Mucosa of descending colon (tissue), 3 donors: ENCODE results near the gene UBE2L5. TPM values are rescaled to one million over a fixed set of nuclear protein-coding genes. Genes with fewer than 3 reads are reported as not detected.

Experiments
- ATAC-seq: fragments of 200-7000 bp; cut with Tn5 transposase; one replicate; pipeline ENCODE4 v1.9.1; 2020; ENCODE audit warnings: mild to moderate bottlenecking, moderate library complexity
- DNase-seq, 3 donors: peaks; one replicate each; pipeline ENCODE4 v3.0.0-alpha.2; 2020
- H3K36me3 ChIP-seq: fragments of 200-600 bp; one replicate; pipeline ENCODE4 v1.8.0; 2021; ENCODE audit warnings: low read depth, mild to moderate bottlenecking
- H3K4me1 ChIP-seq: fragments of 200-600 bp; one replicate; pipeline ENCODE4 v1.8.0; 2021; ENCODE audit warnings: low read depth, mild to moderate bottlenecking
- H3K4me3 ChIP-seq: fragments of 200-600 bp; one replicate; pipeline ENCODE4 v1.8.0; 2021; ENCODE audit warnings: mild to moderate bottlenecking
- H3K9me3 ChIP-seq: fragments of 200-600 bp; one replicate; pipeline ENCODE4 v1.8.0; 2021; ENCODE audit warnings: mild to moderate bottlenecking
- intact Hi-C, 2 donors: fragments of 100-400 bp; cut with DNase I in 1 of 2; cut with micrococcal nuclease in 1 of 2; formaldehyde crosslinking; loops; one replicate each; pipeline versions ENCODE4 v1.11.0 to v1.11.1; 2022; cut with DNase I, micrococcal nuclease
- long read RNA-seq, 2 donors: library from polyadenylated mRNA; unstranded; transcript quantifications; one replicate each; pipeline ENCODE4 v2.0.0, GENCODE V29; 2019 to 2021
- total RNA-seq, 3 donors: library from RNA; stranded (reverse); fragmentation: NEBNext Ultra II Directional in 2 of 3; extraction: Animal tissue kit (Norgen Biotek cat#: 25700) in 2 of 3; gene quantifications; one replicate each; pipeline versions ENCODE4 v1.2.1 to v1.2.4, GENCODE V29; 2021 to 2023
- TF ChIP-seq, protein P1 (sequence below): fragments of 200-600 bp; IDR thresholded peaks from one replicate; pipeline ENCODE4 v1.8.0; 2022; ENCODE audit warnings: antibody characterized with exemption, mild to moderate bottlenecking
- donor health status: DM: no; HTN: no; CAD: no; lungs with moderate emphysema.
- donor health status: DM: no; HTN: no; CAD: no.
- donor health status: DM: no; HTN: yes; CAD: no.

The UBE2L5 gene
- not detected for total RNA-seq
- long read RNA-seq, donor 1: 0 reads
- long read RNA-seq, donor 2: 0 reads

DNA sequence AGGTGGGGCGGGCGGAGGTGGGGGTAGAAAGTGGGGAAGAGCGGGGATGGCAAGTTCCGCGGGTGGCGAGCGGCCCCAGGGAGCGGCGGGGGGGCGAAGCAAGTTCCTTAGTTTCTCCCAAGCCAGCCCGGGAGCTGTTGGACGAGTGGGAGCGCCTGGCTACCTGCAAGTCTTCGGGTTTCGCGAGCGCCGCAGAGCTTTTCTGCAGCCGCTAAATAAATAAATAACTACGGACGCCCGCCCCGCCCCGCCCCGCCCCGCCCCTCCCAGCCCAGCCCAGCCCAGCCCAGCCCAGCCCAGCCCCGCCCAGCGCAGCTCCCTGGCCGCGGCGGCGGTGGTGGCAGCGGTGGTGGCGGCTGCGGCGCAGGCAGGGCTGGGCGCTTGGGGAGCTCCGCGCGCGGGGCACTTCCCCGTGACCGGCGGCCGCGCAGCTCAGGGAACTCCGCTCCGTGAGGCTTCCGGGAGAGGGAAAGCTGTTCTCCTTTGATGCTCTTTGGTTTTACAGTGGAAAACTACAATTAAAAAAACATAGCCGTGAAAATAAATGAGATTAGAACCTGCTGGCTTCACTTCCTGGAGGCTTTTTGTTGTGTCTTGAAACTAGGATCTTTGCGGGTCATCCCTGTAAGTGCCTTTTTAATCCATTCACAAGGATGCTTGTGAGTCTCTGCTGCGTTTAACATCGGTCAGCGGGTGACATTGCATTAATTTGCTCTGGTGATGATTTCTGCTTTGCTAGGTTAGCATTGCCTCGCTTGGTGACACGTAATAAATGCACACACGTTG, at the start of gene UBE2L5:
Gene UBE2L5, plus strand, starts transcription at position 440 of the 786 bp plus-strand sequence. CDS start 5,498 bp downstream, outside the sequence.
- peaks cover 12% of the 10 kb centered on the region for H3K4me1 ChIP-seq
- intact Hi-C loops: no loop called here
- H3K36me3 ChIP-seq: no peaks in the 10 kb centered on the region
- H3K4me3 ChIP-seq: peak within 1 kb of the TSS; percentile 14
- DNase-seq (peak; percentile 72 to 88 (median 86)), ATAC-seq (peak; percentile 89)
- TF ChIP-seq, protein P1, sequence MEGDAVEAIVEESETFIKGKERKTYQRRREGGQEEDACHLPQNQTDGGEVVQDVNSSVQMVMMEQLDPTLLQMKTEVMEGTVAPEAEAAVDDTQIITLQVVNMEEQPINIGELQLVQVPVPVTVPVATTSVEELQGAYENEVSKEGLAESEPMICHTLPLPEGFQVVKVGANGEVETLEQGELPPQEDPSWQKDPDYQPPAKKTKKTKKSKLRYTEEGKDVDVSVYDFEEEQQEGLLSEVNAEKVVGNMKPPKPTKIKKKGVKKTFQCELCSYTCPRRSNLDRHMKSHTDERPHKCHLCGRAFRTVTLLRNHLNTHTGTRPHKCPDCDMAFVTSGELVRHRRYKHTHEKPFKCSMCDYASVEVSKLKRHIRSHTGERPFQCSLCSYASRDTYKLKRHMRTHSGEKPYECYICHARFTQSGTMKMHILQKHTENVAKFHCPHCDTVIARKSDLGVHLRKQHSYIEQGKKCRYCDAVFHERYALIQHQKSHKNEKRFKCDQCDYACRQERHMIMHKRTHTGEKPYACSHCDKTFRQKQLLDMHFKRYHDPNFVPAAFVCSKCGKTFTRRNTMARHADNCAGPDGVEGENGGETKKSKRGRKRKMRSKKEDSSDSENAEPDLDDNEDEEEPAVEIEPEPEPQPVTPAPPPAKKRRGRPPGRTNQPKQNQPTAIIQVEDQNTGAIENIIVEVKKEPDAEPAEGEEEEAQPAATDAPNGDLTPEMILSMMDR: no peak
- H3K9me3 ChIP-seq: no peaks in the 10 kb centered on the region

DNA sequence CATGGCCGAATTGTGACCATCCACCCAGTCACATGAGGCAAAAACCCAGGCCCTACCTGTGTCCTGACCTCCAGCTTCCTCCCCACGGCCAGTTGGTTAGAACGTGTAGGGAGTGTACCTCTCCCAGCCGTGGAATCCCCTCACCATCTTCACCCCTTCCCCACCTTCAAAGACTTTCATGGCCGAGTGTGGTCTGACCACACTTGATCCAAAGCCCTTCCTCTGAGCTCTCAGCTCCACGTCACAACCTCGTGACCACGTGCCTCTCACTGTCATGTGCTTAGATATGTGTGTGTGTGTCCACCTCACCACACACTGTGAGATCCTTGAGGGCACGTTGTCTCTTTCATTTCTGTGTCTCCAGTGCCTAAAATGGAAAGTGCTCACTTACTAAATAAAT, 48.6 kb upstream of the UBE2L5 start:
- peak in 2 of 3 donors; percentile 42 to 73 for DNase-seq
- H3K4me1 ChIP-seq: peaks cover 24% of the 10 kb centered on the region
- H3K4me3 ChIP-seq: no peak overlapping the region
- no peaks in the 10 kb centered on the region for H3K9me3 ChIP-seq
- no peak for ATAC-seq
- TF ChIP-seq, protein P1: no peak
- H3K36me3 ChIP-seq: no peaks in the 10 kb centered on the region
- intact Hi-C loops: no loop called here

DNA sequence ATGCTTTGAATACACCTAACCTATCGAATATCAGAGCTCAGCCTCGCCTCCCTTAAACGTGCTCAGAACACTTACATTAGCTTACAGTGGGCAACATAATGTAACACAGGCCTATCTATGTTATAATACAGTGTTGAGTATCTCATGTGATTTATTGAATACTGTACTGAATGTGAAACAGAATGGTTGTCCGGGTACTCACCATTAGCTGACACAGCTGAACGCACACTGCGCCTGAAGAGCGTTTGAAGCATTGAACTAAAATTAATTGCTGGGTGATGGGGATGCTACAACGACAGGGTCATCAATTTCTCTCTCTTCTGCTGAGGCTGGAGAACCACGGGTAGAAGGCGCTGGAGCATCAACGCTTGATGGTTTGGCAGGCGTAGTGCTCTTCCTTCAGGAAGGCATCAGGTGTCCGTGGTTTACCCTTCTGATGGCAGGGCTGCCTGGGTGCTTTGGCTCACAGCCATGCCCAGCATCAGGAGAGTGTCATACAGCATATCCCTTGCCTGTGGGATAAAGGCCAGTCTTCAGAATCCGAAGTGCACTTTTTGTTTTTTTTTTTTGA, 46.9 kb upstream of the UBE2L5 start:
- ATAC-seq: no peak
- peaks cover 24% of the 10 kb centered on the region for H3K4me1 ChIP-seq
- intact Hi-C loops: no loop called here
- TF ChIP-seq, protein P1: no peak
- no peaks in the 10 kb centered on the region for H3K36me3 ChIP-seq
- H3K9me3 ChIP-seq: no peaks in the 10 kb centered on the region
- DNase-seq: no peak
- H3K4me3 ChIP-seq: no peak overlapping the region

DNA sequence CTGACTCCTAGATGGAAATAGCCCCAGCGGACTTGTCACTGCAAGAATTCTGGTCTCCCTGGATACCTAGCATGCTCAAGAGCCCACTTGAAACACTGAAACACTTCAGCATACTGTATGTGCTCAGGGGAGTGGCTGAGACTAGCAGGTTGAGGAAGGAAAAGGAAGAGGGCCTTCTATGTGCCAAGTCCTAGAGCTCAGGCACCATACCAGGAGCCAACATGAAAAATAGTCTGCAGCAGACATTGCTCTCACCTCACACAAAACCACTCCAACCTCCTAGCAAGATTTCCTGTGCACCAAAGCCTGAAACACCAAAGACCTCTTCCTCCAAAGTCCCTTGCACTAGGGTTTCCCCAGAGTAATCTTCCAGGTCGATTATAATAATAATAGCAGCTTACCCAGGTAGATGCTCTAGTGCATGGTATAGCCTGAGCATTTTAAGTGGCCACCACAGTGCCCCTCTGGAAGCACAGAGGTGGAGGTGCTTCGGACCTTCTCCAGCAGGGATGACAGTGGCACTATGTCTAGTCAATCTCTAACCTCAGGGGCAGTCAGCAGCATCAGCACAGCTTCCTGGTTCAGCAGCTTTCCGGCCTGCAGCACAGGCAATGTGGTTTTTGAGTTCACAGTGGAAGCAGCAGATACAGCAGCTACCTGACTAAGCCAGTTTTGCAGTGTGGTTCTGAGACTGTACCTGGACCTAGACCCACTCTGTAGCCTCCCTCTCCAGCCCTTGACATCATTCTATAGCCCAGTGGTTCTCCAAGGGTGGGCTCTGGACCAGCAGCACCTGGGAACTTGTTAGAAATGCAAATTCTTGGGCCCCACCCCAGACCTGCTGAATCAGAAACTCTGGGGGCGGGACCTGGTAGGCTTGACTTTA, 45.6 kb upstream of the UBE2L5 start:
- ATAC-seq (peak; percentile 77), DNase-seq (peak; percentile 68 to 77 (median 72))
- no peaks in the 10 kb centered on the region for H3K36me3 ChIP-seq
- no peaks in the 10 kb centered on the region for H3K9me3 ChIP-seq
- no peak overlapping the region for H3K4me3 ChIP-seq
- peaks cover 17% of the 10 kb centered on the region for H3K4me1 ChIP-seq
- intact Hi-C loops: no loop called here
- TF ChIP-seq, protein P1: no peak

DNA sequence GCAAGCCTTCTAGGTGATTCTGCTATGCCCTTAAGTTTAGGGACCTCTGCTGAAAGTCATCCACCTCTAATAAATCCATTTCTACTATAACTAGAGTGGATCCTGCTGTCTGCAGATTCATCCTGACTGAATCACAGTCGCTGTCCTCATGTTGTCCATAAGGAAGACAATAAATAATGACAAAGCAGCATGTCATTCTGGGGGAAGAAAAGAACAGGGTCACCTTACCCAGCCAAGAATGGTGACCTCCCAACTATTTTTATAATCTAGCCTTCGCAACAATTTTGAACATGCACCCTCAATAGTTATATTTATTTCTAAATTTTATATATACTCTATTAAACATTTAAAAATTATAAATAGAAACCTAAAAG, 45.0 kb upstream of the UBE2L5 start:
- Histone ChIP-seq H3K4me1 (peaks cover 11% of the 10 kb centered on the region), H3K9me3 (no peaks in the 10 kb centered on the region), H3K36me3 (no peaks in the 10 kb centered on the region), H3K4me3 (no peak overlapping the region)
- ATAC-seq (no peak), DNase-seq (no peak)
- TF ChIP-seq, protein P1: no peak
- intact Hi-C loops: no loop called here
